Gastroesophageal sphincter (tissue), 4 donors: Measurements from ENCODE around the gene TNP2. TPM values are rescaled to one million over a fixed set of nuclear protein-coding genes. Genes with fewer than 3 reads are reported as not detected.

ENCODE experiments used
- ATAC-seq: fragments of 150-250 bp; one replicate; pipeline ENCODE4 v1.9.1; 2016; ENCODE audit warnings: mild to moderate bottlenecking, moderate library complexity
- H3K27ac ChIP-seq, 4 donors: fragments of 200-600 bp; sonication (generic) in 3 of 4; 1 replicate in 3 of 4; 2 replicates in 1 of 4; pipeline ENCODE4 v1.5.1; 2016 to 2019
- H3K27me3 ChIP-seq: fragments of 200-600 bp; sonication (generic); one replicate; pipeline ENCODE4 v1.5.1; 2019
- H3K36me3 ChIP-seq, 2 donors: fragments of 200-600 bp; sonication (generic); one replicate each; pipeline ENCODE4 v1.5.1; 2019; ENCODE audit warnings: control low read depth in 1 of 2
- H3K4me1 ChIP-seq, 3 donors: fragments of 200-600 bp; sonication (generic); 1 replicate in 2 of 3; 2 replicates in 1 of 3; pipeline ENCODE4 v1.5.1; 2016 to 2019; ENCODE audit warnings: control low read depth in 2 of 3
- H3K4me3 ChIP-seq, 2 donors: fragments of 200-600 bp; sonication (generic); one replicate each; pipeline ENCODE4 v1.5.1; 2019; ENCODE audit warnings: mild to moderate bottlenecking in 1 of 2, moderate library complexity in 1 of 2
- H3K9me3 ChIP-seq, 3 donors: fragments of 200-600 bp; sonication (generic); one replicate each; pipeline ENCODE4 v1.5.1; 2017 to 2019; ENCODE audit warnings: control low read depth in 2 of 3
- EP300 ChIP-seq: sonication (generic); formaldehyde crosslinking; IDR thresholded peaks from one replicate; pipeline ENCODE4 v1.6.1; 2017; ENCODE audit warnings: antibody characterized with exemption, mild to moderate bottlenecking
- POLR2A ChIP-seq, 2 donors: fragments of 450-650 bp; IDR thresholded peaks; one replicate each; pipeline ENCODE4 v1.6.1; 2017; ENCODE audit warnings: antibody characterized with exemption in 2 of 2, mild to moderate bottlenecking in 2 of 2, moderate library complexity in 1 of 2
- POLR2AphosphoS5 ChIP-seq: sonication (generic); formaldehyde crosslinking; IDR thresholded peaks from one replicate; pipeline ENCODE4 v1.6.1; 2017; ENCODE audit warnings: antibody characterized with exemption
- WGBS, 2 donors: methylation state at CpG; one replicate each; pipeline ENCODE4 v1.1.5; 2018; ENCODE audit warnings: low coverage in 1 of 2; 5-methylcytosine and 5-hydroxymethylcytosine counted together
- total RNA-seq, 4 donors: library from RNA; depleted of rRNA; stranded (reverse); fragments of >200 nt; gene quantifications; one replicate each; pipeline ENCODE4 v1.1.0, GENCODE V29; 2016
- TF ChIP-seq, protein P1 (sequence below), 4 experiments: fragments of 200-600 bp in 2 of 4; fragments of 450-650 bp in 2 of 4; sonication (generic) in 1 of 4; IDR thresholded peaks; one replicate each; pipeline ENCODE4 v1.5.1; 2017 to 2019; ENCODE audit warnings: antibody characterized with exemption in 4 of 4, mild to moderate bottlenecking in 2 of 4, moderate library complexity in 2 of 4

TNP2 gene
- total RNA-seq, 4 donors from 2014 or later, result not detected

DNA sequence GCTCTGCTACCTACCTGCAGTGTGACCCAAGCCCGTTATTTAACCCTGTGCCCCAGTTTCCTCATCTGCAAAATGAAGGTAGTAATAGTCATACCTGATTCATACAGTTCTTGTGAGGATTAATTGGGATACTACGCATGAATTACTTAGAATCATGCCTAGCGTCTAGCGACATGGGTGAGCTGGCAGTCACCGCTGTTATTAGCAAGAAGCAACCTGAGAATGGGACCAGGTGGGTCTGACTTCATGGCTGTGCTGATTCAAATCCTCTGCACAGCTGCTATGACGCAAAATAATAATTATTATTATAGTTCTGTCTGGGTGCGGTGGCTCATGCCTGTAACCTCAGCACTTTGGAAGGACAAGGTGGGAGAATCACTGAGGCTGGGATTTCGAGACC, 21.0 kb downstream of the TNP2 start:
- Histone ChIP-seq H3K27me3 (no peaks in the 10 kb centered on the region), H3K9me3 (no peaks in the 10 kb centered on the region), H3K36me3 (no peaks in the 10 kb centered on the region), H3K4me1 (peaks cover 0 to 11% (median 0%) of the 10 kb centered on the region in 3 donors), H3K27ac (no peak overlapping the region), H3K4me3 (no peak overlapping the region)
- TF ChIP-seq, protein P1, sequence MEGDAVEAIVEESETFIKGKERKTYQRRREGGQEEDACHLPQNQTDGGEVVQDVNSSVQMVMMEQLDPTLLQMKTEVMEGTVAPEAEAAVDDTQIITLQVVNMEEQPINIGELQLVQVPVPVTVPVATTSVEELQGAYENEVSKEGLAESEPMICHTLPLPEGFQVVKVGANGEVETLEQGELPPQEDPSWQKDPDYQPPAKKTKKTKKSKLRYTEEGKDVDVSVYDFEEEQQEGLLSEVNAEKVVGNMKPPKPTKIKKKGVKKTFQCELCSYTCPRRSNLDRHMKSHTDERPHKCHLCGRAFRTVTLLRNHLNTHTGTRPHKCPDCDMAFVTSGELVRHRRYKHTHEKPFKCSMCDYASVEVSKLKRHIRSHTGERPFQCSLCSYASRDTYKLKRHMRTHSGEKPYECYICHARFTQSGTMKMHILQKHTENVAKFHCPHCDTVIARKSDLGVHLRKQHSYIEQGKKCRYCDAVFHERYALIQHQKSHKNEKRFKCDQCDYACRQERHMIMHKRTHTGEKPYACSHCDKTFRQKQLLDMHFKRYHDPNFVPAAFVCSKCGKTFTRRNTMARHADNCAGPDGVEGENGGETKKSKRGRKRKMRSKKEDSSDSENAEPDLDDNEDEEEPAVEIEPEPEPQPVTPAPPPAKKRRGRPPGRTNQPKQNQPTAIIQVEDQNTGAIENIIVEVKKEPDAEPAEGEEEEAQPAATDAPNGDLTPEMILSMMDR (IDR thresholded peaks at IDR 0.05), result no peak
- TF ChIP-seq POLR2AphosphoS5 (no peak), EP300 (no peak), POLR2A (IDR thresholded peaks at IDR 0.05) (no peak)
- ATAC-seq, result no peak
- 88 to 96% methylated on average over 6 to 7 of the region's 8 CpGs for WGBS, 2 donors

DNA sequence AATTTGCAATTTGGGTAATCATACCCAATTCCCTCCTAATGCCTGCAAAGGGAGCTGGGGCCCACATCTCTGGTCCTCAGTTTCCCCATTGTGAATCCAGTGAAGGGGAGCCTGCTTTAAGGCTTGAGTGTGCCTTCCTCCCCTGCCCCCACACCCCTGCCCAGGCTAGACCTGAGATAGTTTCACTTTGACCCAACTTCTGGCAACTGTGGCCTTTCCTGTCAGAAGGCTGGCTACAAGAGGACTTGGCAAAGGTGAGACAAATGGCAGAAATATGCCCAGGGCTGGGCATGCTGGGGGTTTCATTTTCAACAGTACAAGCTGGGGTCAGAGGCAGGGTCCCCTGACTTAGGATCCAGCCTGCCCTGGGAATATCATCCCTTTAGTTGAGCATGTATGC, 23.1 kb downstream of the TNP2 start:
- Histone ChIP-seq H3K27me3 (no peaks in the 10 kb centered on the region), H3K9me3 (no peaks in the 10 kb centered on the region), H3K4me1 (no peaks in the 10 kb centered on the region), H3K27ac (no peak overlapping the region), H3K4me3 (no peak overlapping the region), H3K36me3 (no peaks in the 10 kb centered on the region)
- TF ChIP-seq POLR2A (IDR thresholded peaks at IDR 0.05), result no peak
- TF ChIP-seq EP300, result no peak
- ATAC-seq, result no peak

DNA sequence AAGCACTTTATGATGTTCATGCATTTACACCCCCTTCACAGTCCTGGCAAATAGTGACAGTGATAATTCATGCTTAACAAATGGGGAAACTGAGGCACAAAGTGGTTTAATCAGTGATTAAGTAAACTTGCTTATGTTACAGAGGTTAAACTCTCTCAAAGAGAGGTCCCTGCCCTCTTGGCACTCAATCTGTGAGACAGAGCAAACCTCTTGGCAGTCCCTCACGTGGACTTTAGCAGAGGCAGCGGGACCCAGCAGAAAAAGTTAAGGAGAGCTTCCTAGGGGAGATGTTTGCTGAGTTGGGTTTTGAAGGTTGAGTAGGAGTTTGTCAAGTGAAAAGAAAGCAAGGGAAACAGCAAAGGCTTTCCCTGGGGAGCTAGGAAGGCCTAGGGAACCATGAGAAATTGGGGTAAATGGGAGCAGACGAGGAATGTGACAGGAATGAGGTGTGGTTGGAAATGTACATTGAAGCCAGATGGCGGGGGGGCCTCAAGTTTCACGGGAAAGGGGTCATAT, 23.8 kb downstream of the TNP2 start:
- no peaks in the 10 kb centered on the region for H3K36me3 ChIP-seq
- no peaks in the 10 kb centered on the region for H3K27me3 ChIP-seq
- WGBS, 2 donors, result 86 to 87% methylated on average over 2 to 5 of the region's 5 CpGs
- H3K4me1 ChIP-seq, result no peaks in the 10 kb centered on the region
- no peak for ATAC-seq
- TF ChIP-seq, protein P1 (IDR thresholded peaks at IDR 0.05), result no peak
- TF ChIP-seq POLR2AphosphoS5 (no peak), EP300 (no peak), POLR2A (IDR thresholded peaks at IDR 0.05) (no peak)
- no peak overlapping the region for H3K27ac ChIP-seq
- H3K4me3 ChIP-seq, result no peak overlapping the region
- no peaks in the 10 kb centered on the region for H3K9me3 ChIP-seq

DNA sequence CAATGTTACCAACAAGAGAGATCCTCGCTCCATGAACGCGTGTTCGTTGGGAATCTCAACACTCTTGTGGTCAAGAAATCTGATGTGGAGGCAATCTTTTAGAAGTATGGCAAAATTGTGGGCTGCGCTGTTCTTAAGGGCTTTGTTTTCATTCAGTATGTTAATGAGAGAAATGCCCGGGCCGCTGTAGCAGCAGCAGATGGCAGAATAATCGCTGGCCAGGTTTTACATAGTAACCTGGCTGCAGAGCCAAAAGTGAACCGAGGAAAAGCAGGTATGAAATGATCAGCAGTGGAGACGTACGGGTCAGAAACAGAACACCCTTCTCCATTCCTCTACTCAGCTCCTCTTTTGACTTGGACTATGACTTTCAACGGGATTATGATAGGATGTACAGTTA, 26.5 kb downstream of the TNP2 start:
- Histone ChIP-seq H3K4me3 (no peak overlapping the region), H3K27ac (no peak overlapping the region), H3K27me3 (no peaks in the 10 kb centered on the region), H3K4me1 (no peaks in the 10 kb centered on the region), H3K9me3 (no peaks in the 10 kb centered on the region), H3K36me3 (no peaks in the 10 kb centered on the region)
- ATAC-seq, result no peak
- WGBS, 2 donors, result 76 to 88% methylated on average over 10 to 11 of the region's 12 CpGs
- TF ChIP-seq, protein P1 (IDR thresholded peaks at IDR 0.05), result no peak
- TF ChIP-seq POLR2AphosphoS5 (no peak), POLR2A (IDR thresholded peaks at IDR 0.05) (no peak), EP300 (no peak)

DNA sequence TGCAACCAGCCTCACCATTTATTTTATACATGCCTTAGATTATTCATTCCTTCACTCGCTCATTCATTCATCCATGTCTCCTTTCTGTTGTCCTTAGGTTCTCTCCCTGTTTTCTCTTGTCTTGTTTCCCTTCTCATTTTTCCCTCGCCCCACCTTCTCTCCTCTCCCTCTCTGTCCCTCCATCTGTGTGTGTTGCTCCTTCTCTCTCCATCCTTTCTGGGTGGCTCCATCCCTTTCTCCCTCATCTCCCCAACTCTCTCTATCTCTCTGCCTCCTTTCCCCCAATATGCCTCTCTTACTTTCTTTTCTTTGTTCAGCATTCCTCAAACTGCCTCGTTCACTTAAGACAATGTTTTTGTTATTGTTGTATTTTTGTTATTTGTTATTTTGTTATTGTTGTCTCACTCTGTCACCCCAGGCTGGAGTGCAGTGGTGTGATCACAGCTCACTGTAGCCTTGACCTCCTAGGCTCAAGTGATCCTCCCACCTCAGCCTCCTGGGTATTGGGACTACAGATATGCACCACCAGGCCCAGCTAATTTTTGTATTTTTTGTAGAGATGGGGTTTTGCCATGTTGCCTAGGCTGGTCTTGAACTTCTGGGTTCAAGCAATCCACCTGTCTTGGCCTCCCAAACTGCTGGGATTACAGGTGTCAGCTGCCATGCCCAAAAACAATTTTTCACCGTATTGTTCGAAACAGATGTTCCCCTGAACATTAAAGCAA, 27.5 kb downstream of the TNP2 start:
- Histone ChIP-seq H3K27ac (no peak overlapping the region), H3K36me3 (no peaks in the 10 kb centered on the region), H3K27me3 (no peaks in the 10 kb centered on the region), H3K9me3 (no peaks in the 10 kb centered on the region), H3K4me1 (no peaks in the 10 kb centered on the region), H3K4me3 (no peak overlapping the region)
- TF ChIP-seq, protein P1 (IDR thresholded peaks at IDR 0.05), result no peak
- no peak for TF ChIP-seq EP300
- no peak for TF ChIP-seq POLR2AphosphoS5
- no peak for TF ChIP-seq POLR2A (IDR thresholded peaks at IDR 0.05)
- no peak for ATAC-seq
- 86 to 89% methylated on average over 2 to 5 of the region's 5 CpGs for WGBS, 2 donors
